HepG2 (cell line): ENCODE measurements around the gene STOM. TPM values are rescaled to one million over a fixed set of nuclear protein-coding genes. Genes with fewer than 3 reads are reported as not detected.

Experiments used
- BRCA1 ChIP-seq: sonication (generic); formaldehyde crosslinking; IDR thresholded peaks from 2 replicates; pipeline ENCODE4 v1.4.0; 2020; ENCODE audit warnings: missing genetic modification reagents
- CEBPB ChIP-seq: IDR thresholded peaks from 2 replicates; pipeline ENCODE4 v1.6.1; 2011; ENCODE audit warnings: low read depth, low read length, improper control_type of control experiment, borderline replicate concordance
- GATAD2A ChIP-seq: IDR thresholded peaks from 2 replicates; pipeline ENCODE4 v1.6.1; 2016
- HDAC1 ChIP-seq: sonication (generic); formaldehyde crosslinking; IDR thresholded peaks from 2 replicates; pipeline ENCODE4 v1.5.1; 2020; ENCODE audit warnings: mild to moderate bottlenecking, missing genetic modification reagents
- MED1 ChIP-seq: sonication (generic); formaldehyde crosslinking; IDR thresholded peaks from 2 replicates; pipeline ENCODE4 v1.4.0; 2020; ENCODE audit warnings: missing genetic modification reagents
- PRMT3 ChIP-seq: sonication (generic); formaldehyde crosslinking; IDR thresholded peaks from 2 replicates; pipeline ENCODE4 v1.8.1; 2022; ENCODE audit warnings: low read depth, mild to moderate bottlenecking, moderate library complexity, missing genetic modification reagents, borderline replicate concordance
- RXRA ChIP-seq: sonication (generic); formaldehyde crosslinking; IDR thresholded peaks from 2 replicates; pipeline ENCODE4 v1.5.1; 2020; ENCODE audit warnings: missing genetic modification reagents
- SETDB1 ChIP-seq: sonication (generic); formaldehyde crosslinking; IDR thresholded peaks from 2 replicates; pipeline ENCODE4 v1.5.1; 2020; ENCODE audit warnings: missing genetic modification reagents, mild to moderate bottlenecking, borderline replicate concordance
- TBX3 ChIP-seq: fragments of 450-650 bp; IDR thresholded peaks from 2 replicates; pipeline ENCODE4 v1.6.1; 2017; ENCODE audit warnings: antibody characterized with exemption, mild to moderate bottlenecking, inconsistent platforms, borderline replicate concordance
- TCF12 ChIP-seq, 2 experiments: fragments of 450-650 bp in 1 of 2; sonication (generic) in 1 of 2; formaldehyde crosslinking in 1 of 2; IDR thresholded peaks; 2 replicates each; pipeline versions ENCODE4 v1.6.1 to v1.8.0; 2017 to 2022; ENCODE audit warnings: antibody characterized with exemption in 1 of 2, mild to moderate bottlenecking in 1 of 2, missing genetic modification reagents in 1 of 2, moderate library complexity in 1 of 2
- polyA plus RNA-seq, 8 experiments: library from polyadenylated mRNA; depleted of rRNA in 3 of 8; stranded (reverse) in 7 of 8; unstranded in 1 of 8; fragments of >200 nt; fragmentation: Illumina TruSeq in 4 of 8; extraction: Trizol in 4 of 8; gene quantifications; 2 replicates each; pipeline versions ENCODE4 v1.2.1 to v1.2.3, GENCODE V29; 2011 to 2016; ENCODE audit warnings: low read depth in 4 of 8, missing spikeins in 1 of 8, mixed read lengths in 1 of 8; ENCODE audit not compliant: insufficient read depth in 1 of 8
- total RNA-seq, 5 experiments: library from RNA; depleted of rRNA; stranded (reverse); fragments of >200 nt; fragmentation: Illumina TruSeq; extraction: Trizol; gene quantifications; 2 replicates each; pipeline ENCODE4 v1.2.3, GENCODE V29; 2016; ENCODE audit warnings: low read depth in 1 of 5
- TF ChIP-seq, protein P1 (sequence below): sonication (generic); formaldehyde crosslinking; IDR thresholded peaks from 2 replicates; pipeline ENCODE4 v1.4.0; 2020; ENCODE audit warnings: missing genetic modification reagents, borderline replicate concordance
- TF ChIP-seq, protein P2 (sequence below), 2 experiments: sonication (generic) in 1 of 2; formaldehyde crosslinking in 1 of 2; IDR thresholded peaks; 2 replicates each; pipeline versions ENCODE4 v1.4.0 to v1.6.1; 2018 to 2020; ENCODE audit warnings: missing genetic modification reagents in 2 of 2, borderline replicate concordance in 1 of 2, low read depth in 1 of 2, mild to moderate bottlenecking in 1 of 2, missing biosample characterization in 1 of 2
- TF ChIP-seq, protein P3 (sequence below): sonication (generic); formaldehyde crosslinking; IDR thresholded peaks from 2 replicates; pipeline ENCODE4 v1.8.1; 2023; ENCODE audit warnings: mild to moderate bottlenecking, missing genetic modification reagents
- TF ChIP-seq, protein P4 (sequence below), 2 experiments: sonication (generic) in 1 of 2; formaldehyde crosslinking in 1 of 2; IDR thresholded peaks; 2 replicates each; pipeline versions ENCODE4 v1.6.1 to v1.9.0; 2014 to 2022; ENCODE audit warnings: antibody characterized with exemption in 1 of 2, borderline replicate concordance in 1 of 2, inconsistent platforms in 1 of 2, low read depth in 1 of 2, missing genetic modification reagents in 1 of 2

Gene STOM
- total and polyA plus RNA-seq, 2 of the 13 experiments (the other 11 are each of a cell fraction or from before 2014, with no cell fraction given): 43.6 to 165 TPM

DNA sequence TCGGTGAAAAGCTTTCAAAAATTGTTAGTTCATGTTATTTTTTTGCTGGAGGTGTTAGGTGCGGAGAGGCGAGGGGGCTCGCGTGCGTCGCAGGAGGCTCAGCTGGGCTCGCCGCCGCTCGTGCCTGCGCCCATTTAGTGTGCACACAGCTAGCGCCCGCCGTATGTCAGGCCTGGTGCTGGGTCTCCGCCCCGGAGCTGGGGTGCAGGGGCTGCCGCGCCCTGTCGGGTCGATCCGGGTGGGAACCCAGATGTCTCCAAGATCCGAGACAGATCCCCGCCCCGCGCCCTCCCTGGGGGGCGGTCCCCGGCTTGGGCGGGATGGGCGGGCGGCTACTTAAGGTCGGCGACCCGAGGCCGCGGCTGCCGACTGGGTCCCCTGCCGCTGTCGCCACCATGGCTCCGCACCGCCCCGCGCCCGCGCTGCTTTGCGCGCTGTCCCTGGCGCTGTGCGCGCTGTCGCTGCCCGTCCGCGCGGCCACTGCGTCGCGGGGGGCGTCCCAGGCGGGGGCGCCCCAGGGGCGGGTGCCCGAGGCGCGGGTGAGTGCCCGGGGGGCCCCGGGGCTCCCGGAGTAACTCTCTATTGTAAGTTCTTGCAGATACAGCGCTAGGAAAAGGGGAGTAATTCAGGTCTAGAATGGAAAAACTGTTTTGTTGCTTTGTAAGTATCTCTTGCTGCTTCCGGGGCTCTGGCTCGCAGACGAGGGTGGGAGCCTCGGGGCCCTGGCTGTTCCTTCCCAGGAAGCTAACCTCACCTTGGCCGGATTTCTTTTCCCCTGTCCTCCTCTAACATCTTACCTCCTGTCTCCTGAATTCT is 70.4 kb downstream of the STOM start (continued):
- TF ChIP-seq, protein P1, sequence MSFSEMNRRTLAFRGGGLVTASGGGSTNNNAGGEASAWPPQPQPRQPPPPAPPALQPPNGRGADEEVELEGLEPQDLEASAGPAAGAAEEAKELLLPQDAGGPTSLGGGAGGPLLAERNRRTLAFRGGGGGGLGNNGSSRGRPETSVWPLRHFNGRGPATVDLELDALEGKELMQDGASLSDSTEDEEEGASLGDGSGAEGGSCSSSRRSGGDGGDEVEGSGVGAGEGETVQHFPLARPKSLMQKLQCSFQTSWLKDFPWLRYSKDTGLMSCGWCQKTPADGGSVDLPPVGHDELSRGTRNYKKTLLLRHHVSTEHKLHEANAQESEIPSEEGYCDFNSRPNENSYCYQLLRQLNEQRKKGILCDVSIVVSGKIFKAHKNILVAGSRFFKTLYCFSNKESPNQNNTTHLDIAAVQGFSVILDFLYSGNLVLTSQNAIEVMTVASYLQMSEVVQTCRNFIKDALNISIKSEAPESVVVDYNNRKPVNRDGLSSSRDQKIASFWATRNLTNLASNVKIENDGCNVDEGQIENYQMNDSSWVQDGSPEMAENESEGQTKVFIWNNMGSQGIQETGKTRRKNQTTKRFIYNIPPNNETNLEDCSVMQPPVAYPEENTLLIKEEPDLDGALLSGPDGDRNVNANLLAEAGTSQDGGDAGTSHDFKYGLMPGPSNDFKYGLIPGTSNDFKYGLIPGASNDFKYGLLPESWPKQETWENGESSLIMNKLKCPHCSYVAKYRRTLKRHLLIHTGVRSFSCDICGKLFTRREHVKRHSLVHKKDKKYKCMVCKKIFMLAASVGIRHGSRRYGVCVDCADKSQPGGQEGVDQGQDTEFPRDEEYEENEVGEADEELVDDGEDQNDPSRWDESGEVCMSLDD (CRISPR knock-in tag): peak; percentile 73; the same call in 1 of the 2 replicates
- TF ChIP-seq, protein P2, sequence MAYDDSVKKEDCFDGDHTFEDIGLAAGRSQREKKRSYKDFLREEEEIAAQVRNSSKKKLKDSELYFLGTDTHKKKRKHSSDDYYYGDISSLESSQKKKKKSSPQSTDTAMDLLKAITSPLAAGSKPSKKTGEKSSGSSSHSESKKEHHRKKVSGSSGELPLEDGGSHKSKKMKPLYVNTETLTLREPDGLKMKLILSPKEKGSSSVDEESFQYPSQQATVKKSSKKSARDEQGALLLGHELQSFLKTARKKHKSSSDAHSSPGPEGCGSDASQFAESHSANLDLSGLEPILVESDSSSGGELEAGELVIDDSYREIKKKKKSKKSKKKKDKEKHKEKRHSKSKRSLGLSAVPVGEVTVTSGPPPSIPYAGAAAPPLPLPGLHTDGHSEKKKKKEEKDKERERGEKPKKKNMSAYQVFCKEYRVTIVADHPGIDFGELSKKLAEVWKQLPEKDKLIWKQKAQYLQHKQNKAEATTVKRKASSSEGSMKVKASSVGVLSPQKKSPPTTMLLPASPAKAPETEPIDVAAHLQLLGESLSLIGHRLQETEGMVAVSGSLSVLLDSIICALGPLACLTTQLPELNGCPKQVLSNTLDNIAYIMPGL (CRISPR knock-in tag; IDR thresholded peaks at IDR 0.05; ENCODE audit: borderline replicate concordance in 1 of 2, low read depth in 1 of 2): peak; percentile 29 to 62; a peak in 1 of 4 replicates
- peak; percentile 65 for TF ChIP-seq RXRA (CRISPR knock-in tag)
- TF ChIP-seq BRCA1 (CRISPR knock-in tag): no peak
- TF ChIP-seq, protein P3, sequence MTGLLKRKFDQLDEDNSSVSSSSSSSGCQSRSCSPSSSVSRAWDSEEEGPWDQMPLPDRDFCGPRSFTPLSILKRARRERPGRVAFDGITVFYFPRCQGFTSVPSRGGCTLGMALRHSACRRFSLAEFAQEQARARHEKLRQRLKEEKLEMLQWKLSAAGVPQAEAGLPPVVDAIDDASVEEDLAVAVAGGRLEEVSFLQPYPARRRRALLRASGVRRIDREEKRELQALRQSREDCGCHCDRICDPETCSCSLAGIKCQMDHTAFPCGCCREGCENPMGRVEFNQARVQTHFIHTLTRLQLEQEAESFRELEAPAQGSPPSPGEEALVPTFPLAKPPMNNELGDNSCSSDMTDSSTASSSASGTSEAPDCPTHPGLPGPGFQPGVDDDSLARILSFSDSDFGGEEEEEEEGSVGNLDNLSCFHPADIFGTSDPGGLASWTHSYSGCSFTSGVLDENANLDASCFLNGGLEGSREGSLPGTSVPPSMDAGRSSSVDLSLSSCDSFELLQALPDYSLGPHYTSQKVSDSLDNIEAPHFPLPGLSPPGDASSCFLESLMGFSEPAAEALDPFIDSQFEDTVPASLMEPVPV (CRISPR knock-in tag): peak; percentile 2; the same call in 1 of the 2 replicates
- no peak for TF ChIP-seq PRMT3 (CRISPR knock-in tag)
- peak; percentile 48; the same call in 1 of the 2 replicates for TF ChIP-seq MED1 (CRISPR knock-in tag)
- TF ChIP-seq, protein P4, sequence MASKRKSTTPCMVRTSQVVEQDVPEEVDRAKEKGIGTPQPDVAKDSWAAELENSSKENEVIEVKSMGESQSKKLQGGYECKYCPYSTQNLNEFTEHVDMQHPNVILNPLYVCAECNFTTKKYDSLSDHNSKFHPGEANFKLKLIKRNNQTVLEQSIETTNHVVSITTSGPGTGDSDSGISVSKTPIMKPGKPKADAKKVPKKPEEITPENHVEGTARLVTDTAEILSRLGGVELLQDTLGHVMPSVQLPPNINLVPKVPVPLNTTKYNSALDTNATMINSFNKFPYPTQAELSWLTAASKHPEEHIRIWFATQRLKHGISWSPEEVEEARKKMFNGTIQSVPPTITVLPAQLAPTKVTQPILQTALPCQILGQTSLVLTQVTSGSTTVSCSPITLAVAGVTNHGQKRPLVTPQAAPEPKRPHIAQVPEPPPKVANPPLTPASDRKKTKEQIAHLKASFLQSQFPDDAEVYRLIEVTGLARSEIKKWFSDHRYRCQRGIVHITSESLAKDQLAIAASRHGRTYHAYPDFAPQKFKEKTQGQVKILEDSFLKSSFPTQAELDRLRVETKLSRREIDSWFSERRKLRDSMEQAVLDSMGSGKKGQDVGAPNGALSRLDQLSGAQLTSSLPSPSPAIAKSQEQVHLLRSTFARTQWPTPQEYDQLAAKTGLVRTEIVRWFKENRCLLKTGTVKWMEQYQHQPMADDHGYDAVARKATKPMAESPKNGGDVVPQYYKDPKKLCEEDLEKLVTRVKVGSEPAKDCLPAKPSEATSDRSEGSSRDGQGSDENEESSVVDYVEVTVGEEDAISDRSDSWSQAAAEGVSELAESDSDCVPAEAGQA (IDR thresholded peaks at IDR 0.05; ENCODE audit: low read depth): no peak
- TF ChIP-seq, protein P4 (CRISPR knock-in tag; IDR thresholded peaks at IDR 0.05; ENCODE audit: borderline replicate concordance): 0 out of 2 replicates have a peak, but pooled peaks have one; percentile 23
- no peak for TF ChIP-seq TCF12 (IDR thresholded peaks at IDR 0.05)
- 0 out of 2 replicates have a peak, but pooled peaks have one; percentile 50 for TF ChIP-seq TCF12 (CRISPR knock-in tag; IDR thresholded peaks at IDR 0.05)
- TF ChIP-seq CEBPB: no peak
- TF ChIP-seq GATAD2A (CRISPR knock-in tag): peak; percentile 42; the same call in 1 of the 2 replicates
- peak; percentile 43; the same call in 1 of the 2 replicates for TF ChIP-seq TBX3
- TF ChIP-seq HDAC1 (CRISPR knock-in tag): no peak; the same call in none of the 2 replicates
- no peak for TF ChIP-seq SETDB1 (CRISPR knock-in tag)
